Measurements from ENCODE around the gene NEK5.
"Not testable (repeated sequence)": the region's sequence is repeated elsewhere in the genome, so short reads cannot be mapped to it uniquely, and the experiment has no call there.

Gene NEK5

GRCh38 chr13:52067237-52067636 is 61.6 kb downstream of the NEK5 start:
- DNase-seq: peak in 1 of 2 experiments; percentile 29

GRCh38 chr13:52061587-52061986 is 67.3 kb downstream of the NEK5 start:
- no peak for DNase-seq

GRCh38 chr13:52061064-52061463 is 67.8 kb downstream of the NEK5 start:
- not testable (repeated sequence) for DNase-seq

- DNase-seq: no peak
Observed at GRCh38 chr13:52053460-52053859, 75.4 kb downstream of the NEK5 start.

- DNase-seq: no peak
Observed at GRCh38 chr13:52051400-52051799, 77.5 kb downstream of the NEK5 start.

- DNase-seq: no peak
Observed at GRCh38 chr13:52048516-52048915, 80.4 kb downstream of the NEK5 start.

- DNase-seq: no peak
Observed at GRCh38 chr13:52047463-52047862, 81.4 kb downstream of the NEK5 start.

GRCh38 chr13:52043675-52044074 is 85.2 kb downstream of the NEK5 start:
- no peak for DNase-seq

- no peak for DNase-seq
Observed at GRCh38 chr13:52036037-52036436, 92.8 kb downstream of the NEK5 start.

GRCh38 chr13:52034616-52035226 is 94.2 kb downstream of the NEK5 start:
- DNase-seq: no peak

- DNase-seq: no peak
Observed at GRCh38 chr13:52033039-52033438, 95.8 kb downstream of the NEK5 start.

GRCh38 chr13:52030401-52030800 is 98.5 kb downstream of the NEK5 start:
- not testable (repeated sequence) for DNase-seq

GRCh38 chr13:52029569-52029968 is 99.3 kb downstream of the NEK5 start:
- no peak for DNase-seq

- DNase-seq: no peak
Observed at GRCh38 chr13:52027832-52028231, 101.0 kb downstream of the NEK5 start.

- DNase-seq: no peak
Observed at GRCh38 chr13:52026246-52026626, 102.6 kb downstream of the NEK5 start.

GRCh38 chr13:52025475-52026245 is 103.2 kb downstream of the NEK5 start:
- DNase-seq: no peak

GRCh38 chr13:52024481-52024880 is 104.4 kb downstream of the NEK5 start, which contains the start of gene UTP14C:
Gene UTP14C, plus strand, starts transcription at chr13:52024691. Its CDS starts 4,114 bp downstream, at chr13:52028805.
- no peak for DNase-seq

- no peak for DNase-seq
Observed at GRCh38 chr13:52022356-52022755, 106.5 kb downstream of the NEK5 start.

GRCh38 chr13:52020191-52020590 is 108.7 kb downstream of the NEK5 start:
- no peak for DNase-seq

GRCh38 chr13:52016296-52016695 is 112.6 kb downstream of the NEK5 start:
- no peak for DNase-seq

- DNase-seq: peak; percentile 24 to 38
Observed at GRCh38 chr13:52012512-52012836, 116.4 kb downstream of the NEK5 start.

- DNase-seq: peak; percentile 96 to 97
Observed at GRCh38 chr13:52011632-52012511, 117.0 kb downstream of the NEK5 start, which contains the start of gene ALG11. Gene ALG11, plus strand, starts transcription at chr13:52012398. Its CDS starts 21 bp downstream, at chr13:52012419.

- DNase-seq: peak; percentile 34 to 47
Observed at GRCh38 chr13:52010890-52011631, 117.8 kb downstream of the NEK5 start, which contains the start of gene ATP7B. Gene ATP7B, minus strand, starts transcription at chr13:52011450. Its CDS starts 113 bp downstream, at chr13:52011337.
